C4-2B (cell line): Measurements from ENCODE around the gene KCNAB1.

Experiments
- H3K27ac ChIP-seq: fragments of 450-650 bp; 2 replicates; pipeline ENCODE4 v1.5.1; 2017
- ZFX ChIP-seq: fragments of 450-650 bp; IDR thresholded peaks from 2 replicates; pipeline ENCODE4 v1.6.1; 2017
- TF ChIP-seq, protein P1 (sequence below): fragments of 450-650 bp; conservative IDR thresholded peaks from 2 replicates; pipeline ENCODE4 v1.5.1; 2017; ENCODE audit warnings: mild to moderate bottlenecking

The KCNAB1 gene

DNA sequence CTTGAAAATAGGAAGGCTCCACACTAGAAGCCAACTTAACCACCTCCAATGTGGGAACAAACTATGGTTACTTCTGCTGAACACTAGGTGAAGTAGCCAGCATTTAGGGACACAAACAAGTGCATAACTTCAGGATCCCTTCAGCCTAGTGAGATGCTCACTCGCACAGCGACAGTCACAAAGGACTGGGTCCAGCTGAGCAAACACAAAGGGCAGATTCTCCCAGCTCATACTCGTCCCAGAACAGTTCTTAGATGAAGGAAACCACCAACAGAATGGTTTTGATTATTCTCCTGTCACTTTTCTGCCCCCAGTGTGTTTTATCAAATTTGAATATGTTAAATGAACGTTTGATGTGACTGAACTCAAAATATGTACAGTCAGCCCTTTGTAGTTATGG is 201.6 kb downstream of the KCNAB1 start:
- TF ChIP-seq ZFX: no peak
- TF ChIP-seq, protein P1, sequence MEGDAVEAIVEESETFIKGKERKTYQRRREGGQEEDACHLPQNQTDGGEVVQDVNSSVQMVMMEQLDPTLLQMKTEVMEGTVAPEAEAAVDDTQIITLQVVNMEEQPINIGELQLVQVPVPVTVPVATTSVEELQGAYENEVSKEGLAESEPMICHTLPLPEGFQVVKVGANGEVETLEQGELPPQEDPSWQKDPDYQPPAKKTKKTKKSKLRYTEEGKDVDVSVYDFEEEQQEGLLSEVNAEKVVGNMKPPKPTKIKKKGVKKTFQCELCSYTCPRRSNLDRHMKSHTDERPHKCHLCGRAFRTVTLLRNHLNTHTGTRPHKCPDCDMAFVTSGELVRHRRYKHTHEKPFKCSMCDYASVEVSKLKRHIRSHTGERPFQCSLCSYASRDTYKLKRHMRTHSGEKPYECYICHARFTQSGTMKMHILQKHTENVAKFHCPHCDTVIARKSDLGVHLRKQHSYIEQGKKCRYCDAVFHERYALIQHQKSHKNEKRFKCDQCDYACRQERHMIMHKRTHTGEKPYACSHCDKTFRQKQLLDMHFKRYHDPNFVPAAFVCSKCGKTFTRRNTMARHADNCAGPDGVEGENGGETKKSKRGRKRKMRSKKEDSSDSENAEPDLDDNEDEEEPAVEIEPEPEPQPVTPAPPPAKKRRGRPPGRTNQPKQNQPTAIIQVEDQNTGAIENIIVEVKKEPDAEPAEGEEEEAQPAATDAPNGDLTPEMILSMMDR: no peak

DNA sequence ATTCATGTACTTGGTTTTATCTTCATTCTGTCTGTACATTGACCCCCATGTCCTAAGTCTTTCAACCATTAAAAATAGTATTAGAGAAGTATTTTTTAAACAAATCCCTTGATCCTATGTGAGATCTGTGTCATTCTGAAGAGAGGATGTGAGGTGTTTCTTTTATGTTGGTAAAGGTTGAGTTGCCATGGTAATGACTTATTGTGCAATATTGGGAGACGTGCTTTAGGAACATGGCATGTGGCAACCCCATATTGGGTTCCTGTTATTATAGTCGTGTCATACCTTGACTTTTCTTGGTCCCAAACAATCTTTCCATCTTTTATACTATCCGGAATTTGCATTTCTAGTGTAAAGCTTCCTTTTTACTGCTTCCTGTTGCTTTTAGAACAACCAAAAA is 203.1 kb downstream of the KCNAB1 start:
- no peak overlapping the region for H3K27ac ChIP-seq
- TF ChIP-seq, protein P1: no peak
- TF ChIP-seq ZFX: no peak

More for the DNA sequence above, 201.6 kb downstream of the KCNAB1 start:
- H3K27ac ChIP-seq: no peak overlapping the region

DNA sequence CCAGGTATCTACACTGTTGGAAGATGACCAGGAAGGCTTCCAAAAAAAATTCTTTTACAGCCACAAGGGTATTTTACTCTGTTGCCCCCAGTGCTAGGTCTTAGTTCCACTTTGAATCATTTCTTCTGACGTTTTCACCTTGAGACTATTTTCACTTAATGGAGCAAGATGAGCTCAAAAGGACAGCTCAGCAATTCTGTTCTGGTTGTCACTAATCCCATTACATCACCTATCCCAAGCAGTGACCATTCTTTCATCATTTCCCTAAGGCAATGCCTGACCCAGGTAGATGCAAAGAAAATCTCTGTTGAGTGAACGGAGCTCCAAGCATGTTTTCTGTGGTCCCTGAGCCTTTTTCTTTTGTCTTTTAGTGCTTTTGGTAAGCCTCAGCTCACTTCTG is 210.0 kb downstream of the KCNAB1 start:
- no peak overlapping the region for H3K27ac ChIP-seq
- TF ChIP-seq, protein P1: no peak
- no peak for TF ChIP-seq ZFX

DNA sequence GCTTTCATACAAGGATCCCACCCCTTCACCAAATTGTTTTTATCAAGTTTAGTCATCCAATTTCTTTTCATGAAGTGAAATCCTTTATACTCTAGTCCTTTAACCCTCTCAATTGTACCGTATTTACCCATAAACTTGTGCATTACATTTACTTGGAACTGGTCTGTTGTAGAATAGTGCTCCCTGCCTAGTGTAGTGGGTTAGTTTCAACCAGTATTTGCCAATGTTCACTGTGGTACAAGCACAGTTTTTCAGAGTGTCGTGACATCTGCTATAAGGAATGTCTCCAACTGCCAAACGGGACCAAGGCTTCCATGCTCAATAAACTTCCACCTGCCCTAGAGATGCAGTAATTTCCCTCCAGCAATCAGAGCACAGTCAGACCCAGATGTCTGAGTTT is 211.9 kb downstream of the KCNAB1 start:
- TF ChIP-seq, protein P1: no peak
- no peak for TF ChIP-seq ZFX
- no peak overlapping the region for H3K27ac ChIP-seq

DNA sequence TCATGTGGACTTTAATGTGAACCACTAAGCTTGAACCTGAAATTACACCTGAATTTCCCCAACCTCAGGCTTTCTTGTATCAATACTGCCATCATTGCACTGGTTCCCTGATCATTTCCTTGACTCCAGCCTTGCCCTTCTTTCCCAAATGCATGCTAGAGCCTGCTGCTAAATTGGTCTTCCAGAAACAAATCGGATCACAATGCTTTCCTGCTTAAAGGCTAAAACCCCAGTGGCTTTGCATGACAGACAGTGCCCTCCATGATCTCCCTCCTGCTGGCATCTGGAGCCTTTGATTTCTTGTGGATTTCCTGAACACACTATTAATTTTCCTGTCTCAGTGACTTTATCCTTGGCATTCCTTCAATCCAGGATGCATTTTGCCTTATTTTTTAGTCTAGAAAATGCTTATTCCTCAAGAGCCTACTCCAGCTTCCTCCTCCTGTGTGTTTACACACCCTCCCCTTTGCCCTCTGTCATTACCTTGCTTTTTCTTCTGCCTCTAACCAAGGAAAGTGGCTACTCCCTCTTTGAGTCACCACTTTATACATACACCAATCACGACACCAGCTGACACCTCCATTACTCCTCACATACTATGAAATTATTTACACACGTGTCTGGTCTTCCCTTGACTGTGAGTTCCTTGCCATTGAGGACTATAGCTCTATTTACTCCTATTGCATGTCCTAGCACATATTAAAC is 214.6 kb downstream of the KCNAB1 start:
- no peak for TF ChIP-seq ZFX
- TF ChIP-seq, protein P1: no peak
- no peak overlapping the region for H3K27ac ChIP-seq

DNA sequence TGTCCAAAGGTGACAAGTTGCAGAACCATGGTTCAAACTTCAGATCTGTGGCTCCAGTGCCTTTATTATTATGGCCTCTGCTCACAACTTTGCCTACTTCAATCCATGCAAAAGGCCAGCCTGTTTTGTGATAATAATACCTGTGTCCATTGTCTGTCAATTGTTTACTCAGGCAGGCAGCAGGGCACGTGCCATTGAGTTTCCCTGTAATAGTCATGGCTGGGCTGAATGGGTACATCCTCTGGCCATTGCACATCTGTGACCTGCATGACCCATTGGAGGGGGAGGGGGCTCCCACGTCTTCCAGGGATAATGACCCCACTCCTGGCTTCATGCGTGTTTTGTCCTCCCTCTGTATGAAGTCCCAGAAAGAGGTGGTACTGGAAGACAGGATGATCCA is 219.1 kb downstream of the KCNAB1 start:
- TF ChIP-seq, protein P1: no peak
- TF ChIP-seq ZFX: no peak
- no peak overlapping the region for H3K27ac ChIP-seq

DNA sequence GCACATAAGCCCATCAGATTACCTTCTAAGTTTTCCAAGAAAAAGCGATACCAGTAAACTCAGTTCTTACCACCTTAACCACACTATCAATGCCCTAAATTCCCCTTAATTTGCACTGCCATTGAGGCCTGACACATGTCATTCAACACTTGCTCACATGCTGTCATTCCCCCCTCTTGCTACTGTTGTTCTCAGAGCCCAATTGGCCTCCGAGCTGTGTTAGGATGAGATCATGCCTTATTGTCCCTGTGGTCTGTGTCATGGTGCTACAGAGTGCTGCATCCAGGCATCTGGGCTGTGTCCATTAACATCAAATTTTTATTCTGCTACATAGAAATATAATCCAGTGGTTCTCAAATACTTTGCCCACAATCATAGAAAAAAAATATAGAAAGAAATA is 221.0 kb downstream of the KCNAB1 start:
- H3K27ac ChIP-seq: no peak overlapping the region
- TF ChIP-seq ZFX: no peak
- TF ChIP-seq, protein P1: no peak
